Sigmoid colon (tissue), 7 donors: Measurements from ENCODE around the gene COPZ1. TPM values are rescaled to one million over a fixed set of nuclear protein-coding genes. Genes with fewer than 3 reads are reported as not detected.

Experiments used
- DNase-seq: peaks from one replicate; pipeline ENCODE4 v3.0.0-alpha.2; 2019
- H3K27ac ChIP-seq, 4 donors: fragments of 200-600 bp; sonication (generic); one replicate each; pipeline ENCODE4 v1.5.1; 2016 to 2019; ENCODE audit warnings: mild to moderate bottlenecking in 1 of 4
- H3K27me3 ChIP-seq, 3 donors: fragments of 200-600 bp; sonication (generic); one replicate each; pipeline ENCODE4 v1.5.1; 2019; ENCODE audit warnings: mild to moderate bottlenecking in 1 of 3
- H3K36me3 ChIP-seq, 4 donors: fragments of 200-600 bp; sonication (generic); one replicate each; pipeline ENCODE4 v1.5.1; 2016 to 2019
- H3K4me1 ChIP-seq, 4 donors: fragments of 200-600 bp; sonication (generic); one replicate each; pipeline ENCODE4 v1.5.1; 2017 to 2019
- H3K4me3 ChIP-seq, 4 donors: fragments of 200-600 bp; sonication (generic); one replicate each; pipeline ENCODE4 v1.5.1; 2017 to 2019; ENCODE audit warnings: mild to moderate bottlenecking in 2 of 4, moderate library complexity in 1 of 4
- H3K9me3 ChIP-seq, 4 donors: fragments of 200-600 bp in 3 of 4; sonication (generic) in 3 of 4; one replicate each; pipeline versions ENCODE4 v1.5.1 to v1.6.1; 2013 to 2019
- EP300 ChIP-seq, 4 donors: sonication (generic); formaldehyde crosslinking; IDR thresholded peaks; one replicate each; pipeline ENCODE4 v1.6.1; 2017; ENCODE audit warnings: antibody characterized with exemption in 4 of 4
- POLR2A ChIP-seq, 2 donors: fragments of 450-650 bp; IDR thresholded peaks; one replicate each; pipeline ENCODE4 v1.6.1; 2016; ENCODE audit warnings: antibody characterized with exemption in 2 of 2, mild to moderate bottlenecking in 2 of 2, moderate library complexity in 2 of 2
- POLR2AphosphoS5 ChIP-seq, 4 donors: sonication (generic); formaldehyde crosslinking; IDR thresholded peaks; one replicate each; pipeline ENCODE4 v1.6.1; 2017; ENCODE audit warnings: antibody characterized with exemption in 4 of 4
- WGBS, 2 donors: extraction: QIAGEN DNeasy Blood & Tissue Kit; methylation state at CpG; one replicate each; pipeline ENCODE4 v1.1.7; 2013; 5-methylcytosine and 5-hydroxymethylcytosine counted together
- intact Hi-C: fragments of 100-400 bp; cut with DNase I; formaldehyde crosslinking; loops from one replicate; pipeline ENCODE4 v1.15.1; 2023
- polyA plus RNA-seq, 3 donors: library from polyadenylated mRNA; stranded (reverse); fragments of 200-250 nt; gene quantifications; one replicate each; pipeline ENCODE4 v1.2.3, GENCODE V29; 2013
- total RNA-seq, 4 donors: library from RNA; depleted of rRNA; stranded (reverse); fragments of >200 nt; gene quantifications; one replicate each; pipeline ENCODE4 v1.1.0, GENCODE V29; 2016
- TF ChIP-seq, protein P1 (sequence below), 4 experiments: fragments of 450-650 bp in 3 of 4; fragments of 200-600 bp in 1 of 4; IDR thresholded peaks; one replicate each; pipeline ENCODE4 v1.5.1; 2016 to 2019; ENCODE audit warnings: antibody characterized with exemption in 4 of 4, mild to moderate bottlenecking in 3 of 4, moderate library complexity in 2 of 4
- donor health status: healthy with polysubstance abuse.
- donor health status: Bipolar disorder and iron deficiency.
- donor health status: healthy.

COPZ1 gene
- total and polyA plus RNA-seq, 7 donors = 39.6 to 155 (median 74.2) TPM

DNA sequence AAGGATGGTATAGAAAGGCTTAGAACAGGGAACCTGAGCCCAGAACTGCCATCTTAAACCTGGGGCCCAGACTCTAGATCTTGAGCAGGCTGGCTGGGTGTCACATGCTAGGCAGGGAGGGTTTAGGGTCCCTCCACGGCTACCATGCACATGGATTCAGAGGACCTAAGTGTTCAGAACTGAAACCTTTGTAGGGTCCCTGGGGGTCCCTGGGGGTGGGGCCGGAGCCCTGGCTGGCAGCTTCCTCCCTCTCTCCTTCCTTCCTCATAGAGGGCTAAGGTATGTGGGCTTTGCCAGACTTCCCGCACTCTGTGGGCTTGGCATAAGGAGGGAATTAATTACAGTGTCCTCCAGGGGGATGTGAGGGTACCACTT lies 64.2 kb downstream of the COPZ1 start:
- Histone ChIP-seq H3K27me3 (no peaks in the 10 kb centered on the region), H3K36me3 (peaks cover 0 to 1% (median 0%) of the 10 kb centered on the region in 4 donors), H3K9me3 (no peaks in the 10 kb centered on the region), H3K27ac (no peak overlapping the region), H3K4me1 (peaks cover 0 to 25% (median 16%) of the 10 kb centered on the region in 4 donors), H3K4me3 (no peak overlapping the region)
- 76 to 94% methylated on average over 3 of the region's 3 CpGs for WGBS, 2 donors
- no peak for DNase-seq
- TF ChIP-seq POLR2A (IDR thresholded peaks at IDR 0.05) (no peak), EP300 (IDR thresholded peaks at IDR 0.05) (no peak), POLR2AphosphoS5 (IDR thresholded peaks at IDR 0.05) (no peak)
- TF ChIP-seq, protein P1, sequence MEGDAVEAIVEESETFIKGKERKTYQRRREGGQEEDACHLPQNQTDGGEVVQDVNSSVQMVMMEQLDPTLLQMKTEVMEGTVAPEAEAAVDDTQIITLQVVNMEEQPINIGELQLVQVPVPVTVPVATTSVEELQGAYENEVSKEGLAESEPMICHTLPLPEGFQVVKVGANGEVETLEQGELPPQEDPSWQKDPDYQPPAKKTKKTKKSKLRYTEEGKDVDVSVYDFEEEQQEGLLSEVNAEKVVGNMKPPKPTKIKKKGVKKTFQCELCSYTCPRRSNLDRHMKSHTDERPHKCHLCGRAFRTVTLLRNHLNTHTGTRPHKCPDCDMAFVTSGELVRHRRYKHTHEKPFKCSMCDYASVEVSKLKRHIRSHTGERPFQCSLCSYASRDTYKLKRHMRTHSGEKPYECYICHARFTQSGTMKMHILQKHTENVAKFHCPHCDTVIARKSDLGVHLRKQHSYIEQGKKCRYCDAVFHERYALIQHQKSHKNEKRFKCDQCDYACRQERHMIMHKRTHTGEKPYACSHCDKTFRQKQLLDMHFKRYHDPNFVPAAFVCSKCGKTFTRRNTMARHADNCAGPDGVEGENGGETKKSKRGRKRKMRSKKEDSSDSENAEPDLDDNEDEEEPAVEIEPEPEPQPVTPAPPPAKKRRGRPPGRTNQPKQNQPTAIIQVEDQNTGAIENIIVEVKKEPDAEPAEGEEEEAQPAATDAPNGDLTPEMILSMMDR (IDR thresholded peaks at IDR 0.05) = no peak
- intact Hi-C loops = no loop called here

DNA sequence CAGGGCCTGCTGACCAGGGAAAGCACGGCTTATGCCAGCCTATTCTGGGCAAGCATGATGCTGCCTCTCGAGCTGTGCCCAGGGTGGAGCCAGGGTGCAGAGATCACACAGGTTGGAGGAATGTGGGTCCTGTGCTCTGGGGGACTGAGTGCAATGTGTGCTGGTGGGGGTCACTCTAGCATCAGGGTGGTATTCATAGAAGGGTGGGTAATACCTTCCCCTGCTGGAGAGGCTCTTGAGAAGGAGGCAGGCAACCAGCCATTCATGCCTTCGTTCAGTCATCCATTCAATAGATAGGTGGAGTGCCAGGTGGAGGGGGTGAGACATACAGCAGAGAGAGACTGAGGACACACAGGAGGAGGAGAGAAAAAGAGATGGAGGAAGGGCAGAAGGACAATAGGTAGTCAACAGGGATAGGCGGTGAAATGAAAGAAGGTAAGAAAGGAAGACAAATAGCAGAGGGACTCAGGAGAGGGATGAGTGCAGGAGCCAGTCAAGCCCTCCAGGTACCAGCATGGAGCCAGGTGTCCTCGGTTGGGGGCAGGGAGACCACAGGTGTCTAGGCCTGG lies 64.8 kb downstream of the COPZ1 start:
- H3K4me1 ChIP-seq = peaks cover 0 to 31% (median 16%) of the 10 kb centered on the region in 4 donors
- WGBS, 2 donors = 87 to 89% methylated on average over 5 of the region's 5 CpGs
- intact Hi-C loops = no loop called here
- no peak overlapping the region for H3K4me3 ChIP-seq
- H3K36me3 ChIP-seq = peaks cover 3 to 7% (median 3%) of the 10 kb centered on the region in 4 donors
- no peaks in the 10 kb centered on the region for H3K27me3 ChIP-seq
- peak overlapping the region in 1 of 4 donors; percentile 99 for H3K27ac ChIP-seq
- TF ChIP-seq POLR2A (IDR thresholded peaks at IDR 0.05) (no peak), POLR2AphosphoS5 (IDR thresholded peaks at IDR 0.05) (no peak), EP300 (IDR thresholded peaks at IDR 0.05) (no peak)
- TF ChIP-seq, protein P1 (IDR thresholded peaks at IDR 0.05) = no peak
- H3K9me3 ChIP-seq = no peaks in the 10 kb centered on the region
- DNase-seq = no peak

DNA sequence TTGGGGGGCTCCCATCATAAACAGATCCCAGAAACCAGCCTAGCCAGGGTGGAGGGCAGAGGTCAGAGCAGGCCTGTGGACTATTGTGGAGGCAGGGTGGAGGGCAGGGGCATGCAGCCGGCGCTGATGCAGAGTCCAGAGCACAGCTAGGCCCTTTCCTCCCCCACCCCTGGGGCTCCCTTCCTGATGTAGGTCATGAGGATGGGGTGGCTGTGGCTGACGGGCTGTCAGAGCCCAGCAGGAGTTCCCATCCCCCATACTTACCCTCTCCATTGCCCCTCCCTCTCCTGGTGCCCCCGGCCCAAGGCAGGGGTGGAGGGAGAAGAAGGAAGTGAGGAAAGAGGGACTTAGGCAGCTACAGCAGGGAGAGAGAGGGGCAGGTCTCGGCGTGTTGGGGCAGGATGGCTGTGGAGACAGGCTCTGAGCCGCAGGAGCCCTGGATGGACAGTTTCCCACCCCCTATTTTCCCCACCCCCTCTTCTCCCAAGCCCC lies 65.3 kb downstream of the COPZ1 start:
- no peak for DNase-seq
- no peak overlapping the region for H3K4me3 ChIP-seq
- H3K36me3 ChIP-seq = peaks cover 8 to 12% (median 9%) of the 10 kb centered on the region in 4 donors
- no peaks in the 10 kb centered on the region for H3K9me3 ChIP-seq
- no peaks in the 10 kb centered on the region for H3K27me3 ChIP-seq
- 71 to 72% methylated on average over 7 of the region's 7 CpGs for WGBS, 2 donors
- peak overlapping the region in 3 of 4 donors; percentile 99 to 100 (median 100) for H3K27ac ChIP-seq
- intact Hi-C loops = no loop called here
- peaks cover 0 to 34% (median 16%) of the 10 kb centered on the region in 4 donors for H3K4me1 ChIP-seq
- TF ChIP-seq POLR2A (IDR thresholded peaks at IDR 0.05) = no peak
- TF ChIP-seq POLR2AphosphoS5 (IDR thresholded peaks at IDR 0.05) = no peak
- no peak for TF ChIP-seq EP300 (IDR thresholded peaks at IDR 0.05)

DNA sequence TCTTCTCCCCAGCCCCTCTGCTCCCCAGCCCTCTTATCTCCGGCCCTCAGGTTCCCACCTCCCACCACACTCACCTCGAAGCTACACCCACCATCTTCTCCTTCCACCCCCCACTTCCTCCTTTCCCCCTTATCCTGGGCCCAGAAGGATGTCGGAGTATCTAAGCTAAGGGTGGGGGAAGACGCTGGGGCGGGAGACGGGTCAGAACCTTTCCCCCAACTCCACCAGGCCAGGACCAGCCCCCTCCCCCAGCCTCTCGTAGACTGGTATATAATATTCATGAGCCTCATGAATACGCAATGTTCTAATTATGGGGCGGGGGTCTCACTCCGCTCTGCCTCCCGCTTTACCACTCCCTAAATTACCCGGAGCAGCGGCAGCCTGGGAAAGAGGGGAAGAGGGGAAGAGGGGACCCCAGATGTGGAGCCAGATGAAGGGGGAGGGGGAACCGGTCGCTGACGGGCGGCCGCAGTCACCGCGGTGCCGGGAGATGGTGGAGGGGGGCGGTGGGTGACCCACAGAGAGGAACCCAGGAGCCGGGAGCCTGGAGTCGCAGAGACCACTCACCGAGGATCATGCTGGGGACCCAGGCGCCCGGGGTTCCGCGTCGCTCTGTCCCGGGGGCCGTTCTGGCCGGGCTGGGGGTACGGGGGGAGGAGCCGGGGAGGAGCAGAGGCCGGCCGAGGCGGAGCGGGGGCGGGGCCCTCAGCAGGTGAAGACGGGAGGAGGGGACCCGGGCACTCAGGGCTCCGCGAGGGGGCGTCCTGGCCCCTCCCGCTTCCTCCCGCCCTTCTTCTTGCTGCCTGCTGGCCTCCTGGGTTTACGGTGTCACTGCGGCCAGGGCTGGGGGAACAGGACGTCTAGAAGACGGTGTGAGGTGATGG lies 66.0 kb downstream of the COPZ1 start:
- H3K27me3 ChIP-seq = no peaks in the 10 kb centered on the region
- H3K9me3 ChIP-seq = no peaks in the 10 kb centered on the region
- intact Hi-C loops = no loop called here
- peaks cover 14 to 19% (median 15%) of the 10 kb centered on the region in 4 donors for H3K36me3 ChIP-seq
- DNase-seq = no peak
- H3K4me3 ChIP-seq = peak overlapping the region; percentile 24 to 48 (median 36)
- whole genome bisulfite sequencing, 2 donors = 11 to 15% methylated on average over 51 of the region's 51 CpGs
- peak in 2 of 4 donors; percentile 21 to 30 for TF ChIP-seq POLR2AphosphoS5 (IDR thresholded peaks at IDR 0.05)
- no peak for TF ChIP-seq POLR2A (IDR thresholded peaks at IDR 0.05)
- TF ChIP-seq, protein P1 (IDR thresholded peaks at IDR 0.05) = no peak
- H3K4me1 ChIP-seq = peaks cover 0 to 31% (median 12%) of the 10 kb centered on the region in 4 donors
- peak overlapping the region in 3 of 4 donors; percentile 99 to 100 (median 100) for H3K27ac ChIP-seq
